GM23248 (cell line): ENCODE results near the gene CNTROB.

Experiments used
- EZH2 ChIP-seq: fragments of 200-600 bp; sonication (generic); IDR thresholded peaks from 2 replicates; pipeline ENCODE4 v1.6.1; 2018; ENCODE audit warnings: antibody characterized with exemption, mild to moderate bottlenecking; ENCODE audit not compliant: insufficient read depth, poor library complexity, severe bottlenecking
- EZH2phosphoT487 ChIP-seq: fragments of 200-600 bp; sonication (generic); IDR thresholded peaks from 2 replicates; pipeline ENCODE4 v1.6.1; 2018; ENCODE audit warnings: antibody characterized with exemption, moderate library complexity, mild to moderate bottlenecking, low read depth; ENCODE audit not compliant: insufficient read depth

- no peak for TF ChIP-seq EZH2
- no peak for TF ChIP-seq EZH2phosphoT487
Observed at GRCh38 chr17:7945651-7946050, 13.6 kb downstream of the CNTROB start.
